ENCODE data around the gene SLC35F3. TPM values are rescaled to one million over a fixed set of nuclear protein-coding genes. Genes with fewer than 3 reads are reported as not detected.

SLC35F3 gene
- total RNA-seq, 1 donor from 2014 or later, result 0.25 TPM

DNA sequence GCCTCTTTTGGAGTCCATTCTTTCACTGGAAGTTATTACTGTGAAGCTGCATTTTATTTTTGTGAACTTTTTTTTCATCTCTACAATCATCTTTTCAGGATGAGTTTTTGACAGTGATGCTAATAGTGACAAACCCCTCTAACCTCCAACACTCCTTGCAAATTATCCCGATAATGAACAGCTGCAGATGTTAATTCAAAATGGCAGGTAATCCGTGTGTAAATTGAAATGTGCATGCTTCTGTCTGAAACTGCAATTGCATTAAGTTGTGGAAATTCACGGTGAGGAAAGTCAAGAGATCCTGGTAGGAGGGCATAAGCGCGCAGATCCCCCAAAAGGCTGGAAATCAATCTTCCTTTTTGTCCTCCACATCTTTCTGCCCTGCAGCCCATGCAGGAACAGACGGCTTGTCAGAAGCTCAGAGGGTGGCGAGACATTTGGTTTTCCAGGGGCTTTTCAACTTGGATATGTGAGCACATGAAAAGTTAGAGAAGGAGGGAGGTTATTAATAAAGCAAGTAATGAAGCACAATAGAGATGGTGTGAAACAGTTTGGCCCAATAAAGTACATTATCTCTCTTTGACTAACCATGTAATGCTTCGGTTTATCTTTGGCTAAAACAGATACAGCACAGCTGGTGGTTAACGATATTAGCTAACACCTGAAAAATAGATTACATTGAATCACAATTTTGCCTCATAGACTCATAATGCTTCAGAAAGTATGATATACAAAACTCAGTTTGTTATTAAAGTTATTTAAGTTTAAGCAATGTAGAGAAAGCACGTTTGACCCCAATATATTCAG lies 325.3 kb downstream of the SLC35F3 start:
- peaks cover 68% of the 10 kb centered on the region for H3K27me3 Mint-ChIP-seq (ENCODE audit: low read depth)
- no peaks in the 10 kb centered on the region for H3K36me3 Mint-ChIP-seq
- H3K9me3 Mint-ChIP-seq, result no peaks in the 10 kb centered on the region
- H3K4me3 Mint-ChIP-seq, result no peak overlapping the region
- no peak for DNase-seq (ENCODE audit: low spot score in 2 of 2, unreplicated experiment in 2 of 2)
- TF ChIP-seq, protein P1, sequence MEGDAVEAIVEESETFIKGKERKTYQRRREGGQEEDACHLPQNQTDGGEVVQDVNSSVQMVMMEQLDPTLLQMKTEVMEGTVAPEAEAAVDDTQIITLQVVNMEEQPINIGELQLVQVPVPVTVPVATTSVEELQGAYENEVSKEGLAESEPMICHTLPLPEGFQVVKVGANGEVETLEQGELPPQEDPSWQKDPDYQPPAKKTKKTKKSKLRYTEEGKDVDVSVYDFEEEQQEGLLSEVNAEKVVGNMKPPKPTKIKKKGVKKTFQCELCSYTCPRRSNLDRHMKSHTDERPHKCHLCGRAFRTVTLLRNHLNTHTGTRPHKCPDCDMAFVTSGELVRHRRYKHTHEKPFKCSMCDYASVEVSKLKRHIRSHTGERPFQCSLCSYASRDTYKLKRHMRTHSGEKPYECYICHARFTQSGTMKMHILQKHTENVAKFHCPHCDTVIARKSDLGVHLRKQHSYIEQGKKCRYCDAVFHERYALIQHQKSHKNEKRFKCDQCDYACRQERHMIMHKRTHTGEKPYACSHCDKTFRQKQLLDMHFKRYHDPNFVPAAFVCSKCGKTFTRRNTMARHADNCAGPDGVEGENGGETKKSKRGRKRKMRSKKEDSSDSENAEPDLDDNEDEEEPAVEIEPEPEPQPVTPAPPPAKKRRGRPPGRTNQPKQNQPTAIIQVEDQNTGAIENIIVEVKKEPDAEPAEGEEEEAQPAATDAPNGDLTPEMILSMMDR (IDR thresholded peaks at IDR 0.05; ENCODE audit: unreplicated experiment), result no peak
- H3K4me1 Mint-ChIP-seq, result peaks cover 2% of the 10 kb centered on the region
- no peak overlapping the region for H3K27ac Mint-ChIP-seq

DNA sequence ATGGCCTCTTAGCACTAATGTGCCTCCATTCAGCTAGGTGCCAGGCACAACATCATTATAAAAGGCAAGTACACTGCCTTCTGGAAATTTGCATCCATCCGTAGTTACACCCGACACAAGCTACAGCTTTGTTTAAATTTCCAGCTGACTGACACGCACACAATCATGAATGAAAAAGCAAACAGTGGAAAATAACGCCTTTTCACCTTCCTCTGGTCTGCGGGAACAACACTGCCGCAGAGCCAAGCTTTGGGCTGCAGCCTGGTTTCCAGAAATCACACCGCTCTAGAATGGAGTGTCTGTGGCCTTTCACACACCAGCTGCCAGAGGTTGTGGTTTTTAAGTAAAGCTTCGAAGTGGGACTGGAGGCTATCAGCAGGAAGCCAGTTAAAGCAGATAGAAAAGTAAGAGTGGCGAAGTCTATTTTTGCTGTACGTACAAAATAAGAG lies 326.0 kb downstream of the SLC35F3 start:
- H3K27ac Mint-ChIP-seq, result no peak overlapping the region
- no peaks in the 10 kb centered on the region for H3K36me3 Mint-ChIP-seq
- peaks cover 67% of the 10 kb centered on the region for H3K27me3 Mint-ChIP-seq (ENCODE audit: low read depth)
- H3K9me3 Mint-ChIP-seq, result no peaks in the 10 kb centered on the region
- peaks cover 2% of the 10 kb centered on the region for H3K4me1 Mint-ChIP-seq
- TF ChIP-seq, protein P1 (IDR thresholded peaks at IDR 0.05; ENCODE audit: unreplicated experiment), result no peak
- no peak overlapping the region for H3K4me3 Mint-ChIP-seq
- no peak for DNase-seq (ENCODE audit: low spot score in 2 of 2, unreplicated experiment in 2 of 2)

DNA sequence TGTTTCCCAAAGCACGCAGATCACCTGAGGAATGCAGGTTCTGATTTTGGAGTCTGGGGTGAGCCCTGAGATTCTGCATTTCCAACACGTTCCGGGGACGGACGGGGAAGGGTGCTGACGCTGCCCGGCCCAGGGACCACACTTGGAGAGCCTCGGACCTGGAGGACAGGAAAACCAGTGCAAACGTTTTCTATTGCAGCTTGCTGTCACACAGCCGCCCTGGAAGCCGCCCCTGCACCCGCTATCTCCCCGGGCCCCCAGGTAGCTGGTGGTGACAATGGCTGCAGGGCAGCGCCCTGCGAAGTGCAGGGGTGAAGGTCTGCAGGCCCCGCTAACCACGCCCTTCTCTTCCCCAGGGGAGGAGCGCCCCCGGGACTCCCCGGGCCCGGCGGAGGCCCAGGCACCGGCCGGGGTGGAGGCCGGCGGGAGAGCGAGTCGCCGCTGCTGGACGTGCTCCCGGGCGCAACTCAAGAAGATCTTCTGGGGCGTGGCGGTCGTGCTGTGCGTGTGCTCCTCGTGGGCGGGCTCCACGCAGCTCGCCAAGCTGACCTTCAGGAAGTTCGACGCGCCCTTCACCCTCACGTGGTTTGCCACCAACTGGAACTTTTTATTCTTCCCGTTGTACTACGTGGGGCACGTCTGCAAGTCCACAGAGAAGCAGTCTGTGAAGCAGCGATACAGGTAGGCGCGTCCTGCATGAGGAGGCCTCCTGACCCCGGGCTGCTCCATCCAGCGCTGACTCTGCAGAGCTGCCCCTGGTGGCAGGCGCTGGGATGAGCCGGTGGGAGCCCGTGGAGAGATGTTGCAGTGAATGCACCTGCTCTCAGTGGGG lies 326.8 kb downstream of the SLC35F3 start:
- H3K9me3 Mint-ChIP-seq, result no peaks in the 10 kb centered on the region
- no peak overlapping the region for H3K27ac Mint-ChIP-seq
- peaks cover 59% of the 10 kb centered on the region for H3K27me3 Mint-ChIP-seq (ENCODE audit: low read depth)
- H3K36me3 Mint-ChIP-seq, result no peaks in the 10 kb centered on the region
- H3K4me3 Mint-ChIP-seq, result no peak overlapping the region
- TF ChIP-seq, protein P1 (IDR thresholded peaks at IDR 0.05; ENCODE audit: unreplicated experiment), result no peak
- peaks cover 5% of the 10 kb centered on the region for H3K4me1 Mint-ChIP-seq
- DNase-seq (ENCODE audit: low spot score in 2 of 2, unreplicated experiment in 2 of 2), result no peak

DNA sequence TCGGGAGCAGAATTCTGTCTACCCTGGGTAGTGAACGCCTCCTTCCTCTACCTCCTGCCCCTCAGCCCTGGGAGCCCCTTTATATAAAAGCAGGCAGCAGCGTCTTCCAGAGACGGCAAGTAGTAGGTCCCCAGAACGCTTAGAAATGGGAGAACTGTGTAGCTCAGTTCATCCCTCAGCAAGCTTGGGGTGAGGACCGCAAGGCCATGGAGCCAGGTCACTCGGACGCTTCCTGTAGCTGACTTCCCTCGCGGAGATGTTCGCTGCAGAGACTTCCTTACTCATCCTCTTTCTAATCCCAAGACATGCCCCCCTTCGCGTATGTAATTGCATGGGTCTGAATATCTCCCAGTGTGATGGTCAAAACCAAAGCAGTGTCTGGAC lies 327.4 kb downstream of the SLC35F3 start:
- TF ChIP-seq, protein P1 (IDR thresholded peaks at IDR 0.05; ENCODE audit: unreplicated experiment), result no peak
- Mint-ChIP-seq H3K4me3 (no peak overlapping the region), H3K9me3 (no peaks in the 10 kb centered on the region), H3K4me1 (peaks cover 5% of the 10 kb centered on the region), H3K27me3 (ENCODE audit: low read depth) (peaks cover 57% of the 10 kb centered on the region), H3K36me3 (no peaks in the 10 kb centered on the region), H3K27ac (no peak overlapping the region)
- no peak for DNase-seq (ENCODE audit: low spot score in 2 of 2, unreplicated experiment in 2 of 2)

DNA sequence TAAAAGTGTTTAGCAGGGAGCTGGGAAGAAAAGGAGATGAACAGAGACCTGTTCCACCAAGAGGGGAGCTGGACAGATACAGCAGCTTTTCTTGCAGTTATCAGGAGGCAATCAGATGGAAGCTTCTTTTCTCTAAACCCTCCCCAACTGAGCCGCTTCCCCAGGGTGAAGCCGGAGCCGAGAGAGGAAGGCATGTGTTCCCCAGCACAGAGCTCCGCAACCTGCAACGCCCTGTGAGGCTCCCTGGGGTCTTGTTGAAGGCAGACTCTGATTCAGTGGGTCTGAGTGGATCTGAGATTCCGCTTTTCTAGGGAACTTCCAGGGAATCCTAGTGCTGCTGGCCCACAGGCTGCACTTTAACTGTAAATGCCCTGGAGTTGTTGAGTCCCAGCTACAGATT lies 329.7 kb downstream of the SLC35F3 start:
- TF ChIP-seq, protein P1 (IDR thresholded peaks at IDR 0.05; ENCODE audit: unreplicated experiment), result no peak
- Mint-ChIP-seq H3K4me3 (no peak overlapping the region), H3K4me1 (peaks cover 5% of the 10 kb centered on the region), H3K27ac (no peak overlapping the region), H3K36me3 (no peaks in the 10 kb centered on the region), H3K27me3 (ENCODE audit: low read depth) (peaks cover 47% of the 10 kb centered on the region), H3K9me3 (no peaks in the 10 kb centered on the region)
- no peak for DNase-seq (ENCODE audit: low spot score in 2 of 2, unreplicated experiment in 2 of 2)
